ENCODE data around the gene NFYC.

The NFYC gene

GRCh38 chr1:40740039-40740996, 48.8 kb downstream of the NFYC start:
- DNase-seq = no peak

DNA sequence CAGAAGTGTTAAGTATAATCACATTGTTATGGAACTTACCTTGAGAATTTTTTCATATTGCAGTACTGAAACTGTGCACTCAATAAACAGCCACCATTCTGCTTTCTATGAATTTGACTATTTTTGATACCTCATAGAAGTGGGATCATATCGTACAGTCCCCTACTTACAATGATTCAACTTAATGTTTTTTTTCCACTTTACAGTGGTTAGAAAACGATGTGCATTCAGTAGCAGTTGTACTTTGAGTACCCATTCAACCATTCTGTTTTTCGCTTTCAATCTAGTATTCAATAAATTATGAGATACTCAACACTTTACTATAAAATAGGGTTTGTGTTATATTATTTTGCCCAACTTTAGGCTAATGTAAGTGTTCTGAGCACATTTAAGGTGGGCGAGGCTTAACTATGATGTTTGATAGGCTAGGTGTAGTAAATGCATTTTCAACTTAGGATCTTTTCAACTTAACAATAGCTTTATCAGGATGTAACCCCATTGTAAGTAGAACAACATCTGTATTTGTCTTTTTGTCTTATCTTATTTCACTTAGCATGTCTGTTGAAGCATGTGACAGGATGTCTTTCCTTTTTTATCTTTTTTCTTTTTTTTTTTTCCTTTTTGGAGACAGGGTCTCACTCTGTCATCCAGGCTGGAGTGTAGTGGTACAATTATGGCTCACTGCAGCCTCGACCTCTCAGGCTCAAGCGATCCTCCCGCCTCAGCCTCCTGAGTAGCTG, 49.7 kb downstream of the NFYC start:
- no peak for DNase-seq

DNA sequence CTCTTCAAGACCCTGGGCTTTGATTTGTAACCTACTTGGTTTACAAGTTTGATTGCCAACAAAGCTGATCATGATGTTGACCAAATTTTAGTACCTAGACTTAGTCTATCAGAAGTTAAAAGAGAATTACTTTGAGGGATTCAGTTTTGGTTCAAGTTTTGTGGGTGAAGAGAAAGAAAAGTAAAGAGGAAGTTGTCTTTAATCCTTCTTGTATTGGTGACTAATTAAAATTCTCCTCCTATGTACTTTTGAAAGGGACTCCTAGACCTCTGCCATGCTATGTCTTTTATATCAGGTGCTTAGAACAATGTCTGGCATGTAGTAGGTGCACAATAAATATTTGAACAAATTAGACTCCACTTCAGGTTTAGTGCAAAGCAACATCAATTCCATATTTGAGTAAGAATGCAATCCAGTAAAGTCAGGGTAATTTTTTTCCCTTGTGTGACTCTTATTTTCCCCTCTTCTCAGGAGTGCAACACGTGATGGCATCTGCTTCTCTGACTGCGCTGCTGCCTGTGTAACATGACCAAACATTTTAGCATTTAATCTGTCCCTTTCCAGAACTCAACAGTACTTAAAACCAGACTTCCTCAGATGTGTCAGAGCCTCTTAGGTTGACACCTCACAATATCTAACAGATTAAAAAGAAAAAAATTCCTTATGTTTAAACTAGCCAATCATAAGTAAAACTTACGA, 51.0 kb downstream of the NFYC start:
- DNase-seq = no peak

DNA sequence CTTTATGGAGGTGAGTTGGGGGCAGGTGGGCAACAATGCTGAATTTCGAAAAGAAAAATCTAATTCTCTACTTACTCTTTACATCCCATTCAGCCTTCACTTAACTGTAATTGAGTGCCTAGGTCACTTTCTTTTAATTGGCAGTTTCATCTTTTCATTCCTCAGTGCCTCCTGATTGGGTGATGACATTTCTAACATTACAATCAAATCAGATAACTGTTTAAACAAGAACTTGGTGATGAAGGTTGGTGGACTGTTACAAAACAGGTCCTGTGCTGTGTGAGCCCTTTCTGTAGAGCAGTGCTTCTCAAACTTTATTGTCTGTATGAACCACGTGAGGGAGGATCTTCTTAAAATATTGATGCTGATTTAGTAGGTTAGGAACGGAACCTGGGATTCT, 51.9 kb downstream of the NFYC start:
- no peak for DNase-seq

GRCh38 chr1:40743860-40744259, 52.4 kb downstream of the NFYC start:
- no peak for DNase-seq

DNA sequence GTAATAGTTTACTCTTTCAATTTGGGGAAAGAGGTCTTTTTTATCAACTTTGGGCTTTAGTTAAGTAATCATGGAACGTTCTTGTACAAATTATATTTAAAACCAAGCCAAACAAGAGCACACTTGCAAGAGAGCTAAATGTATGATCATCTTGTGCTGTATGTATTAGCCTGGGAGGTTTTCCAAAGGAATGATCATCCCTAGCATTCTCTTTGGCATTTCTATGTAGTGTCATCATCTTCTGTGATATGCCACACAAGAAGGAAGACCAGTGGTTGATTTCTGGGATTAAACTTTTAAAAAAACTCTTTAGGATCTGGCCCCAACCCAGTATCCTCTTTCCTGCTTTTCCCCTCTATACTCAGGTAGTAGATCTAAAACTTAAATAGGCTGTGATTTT, 53.7 kb downstream of the NFYC start:
- DNase-seq = no peak

DNA sequence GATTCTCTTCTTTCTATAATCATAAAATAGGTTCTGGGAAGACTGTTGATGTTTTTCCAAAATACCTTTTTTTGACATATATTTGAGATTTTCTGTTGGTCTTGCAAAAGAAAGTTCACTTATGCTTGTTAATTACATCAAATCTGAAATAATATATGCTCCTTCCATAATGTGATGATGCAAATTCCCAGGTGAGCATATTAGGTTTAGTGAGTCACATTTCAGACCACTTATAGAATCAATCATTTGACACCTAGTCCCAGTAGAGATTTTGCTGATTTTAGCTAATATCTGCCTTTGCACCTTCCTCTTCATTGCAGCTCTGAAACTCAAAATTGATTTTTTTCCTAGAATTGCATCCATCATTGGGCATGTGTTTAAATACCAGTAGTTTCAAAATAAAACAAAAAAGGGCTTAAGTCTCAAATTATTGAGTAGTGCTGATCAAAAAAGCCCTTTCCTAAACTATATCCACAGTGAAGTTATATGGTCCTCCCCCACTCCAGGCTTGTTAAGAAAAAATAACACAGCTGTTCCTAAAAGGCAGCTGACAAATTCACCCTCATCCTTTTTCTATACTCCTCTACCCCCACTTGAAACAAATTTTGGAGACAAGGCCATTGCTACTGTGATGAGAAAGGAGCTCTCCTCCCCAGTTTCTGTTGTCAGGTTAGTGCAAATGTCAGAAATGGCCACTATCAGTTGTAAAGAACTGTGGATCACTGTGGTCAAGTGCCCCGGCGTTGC, 55.0 kb downstream of the NFYC start:
- DNase-seq = no peak

DNA sequence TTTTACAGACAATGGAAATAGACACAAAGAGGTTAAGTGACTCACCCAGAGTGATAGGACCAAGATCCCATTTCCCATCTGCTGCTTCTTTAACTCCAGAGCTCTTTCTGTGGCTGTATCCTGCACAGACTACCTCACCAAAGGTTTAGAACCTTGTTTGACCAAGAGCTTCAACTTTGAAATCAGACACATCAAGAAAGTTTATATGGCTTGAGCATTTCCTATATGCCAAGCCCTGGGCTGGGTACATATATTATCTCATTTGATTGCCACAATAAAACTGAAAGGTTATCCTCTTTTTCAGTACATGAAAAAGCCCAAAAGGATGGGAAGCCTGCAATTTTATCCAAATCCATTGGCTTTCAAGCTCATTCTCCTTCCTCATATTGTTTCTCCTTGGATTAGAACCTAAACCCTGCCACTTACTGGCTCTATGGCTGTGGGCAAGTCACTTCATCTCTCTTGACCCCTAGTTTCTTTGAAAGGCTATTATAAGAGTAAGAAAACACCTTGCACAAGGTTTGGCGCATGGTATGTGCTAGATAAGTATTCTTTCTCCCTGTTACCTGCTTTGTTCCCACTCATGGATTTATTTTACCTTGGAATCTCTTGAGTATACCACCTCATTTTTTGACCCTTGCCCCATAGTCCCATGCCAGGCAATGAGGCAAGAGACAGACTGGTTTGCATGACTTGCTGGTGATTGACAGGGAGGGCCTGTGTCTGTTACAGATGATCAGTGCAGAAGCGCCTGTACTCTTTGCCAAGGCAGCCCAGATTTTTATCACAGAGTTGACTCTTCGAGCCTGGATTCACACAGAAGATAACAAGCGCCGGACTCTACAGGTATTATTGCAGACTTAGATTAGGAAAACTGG, 57.6 kb downstream of the NFYC start:
- no peak for DNase-seq

GRCh38 chr1:40749817-40750216, 58.3 kb downstream of the NFYC start:
- no peak for DNase-seq

DNA sequence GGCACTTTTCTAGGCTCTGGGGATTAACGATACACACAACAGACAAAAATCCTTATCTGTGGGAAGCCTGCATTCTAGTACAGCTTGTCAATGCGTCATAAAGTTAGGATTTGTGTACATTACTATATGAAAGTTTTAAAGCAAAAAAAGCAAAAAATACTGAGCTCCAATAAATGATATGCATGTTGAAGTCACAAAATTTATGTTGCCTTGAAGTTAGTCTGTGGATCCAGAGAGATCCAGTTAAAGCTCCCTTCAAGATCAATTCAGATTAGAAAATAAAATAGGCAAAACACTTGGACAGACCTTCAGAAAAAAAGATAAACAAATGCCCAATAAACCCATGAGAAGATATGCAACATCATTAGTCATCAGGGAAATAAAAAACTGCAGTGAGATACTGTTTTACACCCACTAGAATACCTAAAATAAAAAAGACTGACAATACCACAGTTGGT, 59.0 kb downstream of the NFYC start:
- DNase-seq = no peak

DNA sequence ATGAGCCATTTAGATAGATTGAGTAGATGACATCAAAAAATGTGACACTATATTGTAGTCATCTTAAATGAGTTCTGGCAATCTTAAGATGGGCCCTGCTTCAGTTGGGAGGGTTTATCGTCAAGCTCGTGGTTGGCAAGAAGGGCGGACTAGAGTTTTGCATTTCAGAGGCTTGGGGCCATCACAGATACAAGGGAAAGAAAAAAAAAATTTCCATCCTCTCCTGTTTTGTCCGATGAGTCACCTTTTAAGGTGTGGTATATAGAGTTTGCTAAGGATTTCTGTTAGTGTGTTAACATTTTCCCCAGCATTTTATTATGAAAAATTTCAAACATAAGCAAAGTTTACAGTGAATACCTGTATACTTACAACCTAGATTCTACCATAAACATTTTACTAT, 60.3 kb downstream of the NFYC start:
- DNase-seq = no peak

DNA sequence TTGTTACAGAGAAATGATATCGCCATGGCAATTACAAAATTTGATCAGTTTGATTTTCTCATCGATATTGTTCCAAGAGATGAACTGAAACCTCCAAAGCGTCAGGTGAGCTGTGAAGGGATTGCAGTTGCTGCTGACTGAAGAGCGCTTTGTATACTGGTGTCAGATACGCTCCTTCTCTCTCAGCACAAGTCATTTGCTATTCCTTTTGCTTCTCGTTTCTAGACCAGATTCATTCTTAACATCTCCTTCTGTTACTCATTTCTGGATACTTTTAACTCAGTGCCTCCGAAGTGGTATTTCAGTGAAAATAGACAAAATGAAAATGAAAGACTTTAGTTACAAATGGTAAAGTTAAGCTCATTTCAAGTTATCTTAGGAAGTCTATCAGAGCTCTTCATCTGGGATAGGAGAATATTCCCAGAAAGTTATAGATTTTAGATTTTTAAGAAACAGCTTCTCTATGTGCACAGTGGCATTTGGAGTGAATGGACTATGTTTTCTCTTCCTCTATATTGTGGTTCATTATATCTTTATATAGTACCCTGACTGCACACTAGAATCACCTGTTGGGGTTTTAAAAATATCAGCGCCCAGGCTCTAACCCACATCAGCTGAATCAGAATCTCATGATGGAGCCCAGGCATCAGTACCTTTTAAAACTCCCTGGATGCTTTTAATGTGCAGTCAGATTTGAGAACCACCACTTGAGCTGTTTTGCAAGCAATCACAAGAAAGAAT, 61.8 kb downstream of the NFYC start:
- DNase-seq = no peak

DNA sequence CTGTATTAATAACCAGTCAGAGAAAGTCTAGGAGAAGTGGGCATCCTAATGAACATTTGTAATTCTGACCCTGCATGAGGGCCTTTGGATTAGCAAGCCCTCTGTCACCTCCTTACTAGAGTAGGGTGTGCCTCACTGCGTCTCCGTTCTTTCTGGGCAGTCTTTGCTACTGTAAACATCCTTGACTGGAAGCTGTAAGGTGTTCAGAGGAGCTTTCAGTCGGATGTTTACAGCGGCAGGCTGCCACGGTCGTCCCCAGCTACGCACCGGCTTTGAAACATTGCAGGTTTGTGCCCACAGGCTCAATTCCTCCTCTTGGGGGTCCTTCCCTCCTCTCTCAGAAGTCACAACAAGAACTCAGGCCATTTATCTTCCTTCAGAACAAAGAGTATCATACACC, 62.7 kb downstream of the NFYC start:
- DNase-seq = no peak

DNA sequence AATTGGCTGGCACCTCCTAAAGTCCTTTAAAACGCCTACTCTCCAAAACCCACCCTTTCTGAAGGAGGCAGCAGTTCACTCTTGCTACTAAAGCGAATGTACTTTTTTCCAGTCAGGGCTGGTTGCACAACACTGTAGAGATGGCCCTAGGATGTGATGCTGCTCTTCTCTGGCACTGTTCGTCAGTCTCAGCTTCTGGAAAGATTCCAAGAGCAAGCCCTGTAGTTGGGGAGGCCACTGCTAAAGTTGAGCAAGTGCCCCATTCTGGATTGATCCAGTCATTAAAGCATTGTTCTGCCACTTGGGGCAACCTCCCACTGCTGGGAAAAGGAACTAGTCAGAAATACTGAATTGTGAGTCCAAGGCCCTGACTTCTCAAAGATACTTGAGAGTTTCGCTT, 63.6 kb downstream of the NFYC start:
- DNase-seq = no peak

- DNase-seq = no peak
Measured at GRCh38 chr1:40756523-40756922, 65.0 kb downstream of the NFYC start.

DNA sequence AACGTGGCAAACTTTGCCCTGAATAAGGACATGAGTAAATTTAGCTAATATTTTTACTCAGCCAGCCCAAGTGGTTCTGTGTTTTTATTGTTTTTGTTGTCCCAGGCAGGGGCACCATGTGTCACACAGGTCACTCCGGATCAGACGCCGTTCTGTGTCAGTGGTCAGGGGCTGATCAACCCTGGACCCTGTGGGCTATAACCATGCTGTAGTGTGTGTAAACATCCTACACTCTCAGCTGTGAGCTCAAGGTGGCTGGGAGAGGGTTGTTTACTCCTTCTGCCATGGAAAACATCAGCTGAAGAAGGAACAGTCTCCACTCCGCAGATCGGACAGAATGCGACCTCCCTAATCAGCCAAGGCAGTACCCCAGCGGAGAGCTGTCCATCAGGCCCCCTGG, 65.6 kb downstream of the NFYC start:
- no peak for DNase-seq

DNA sequence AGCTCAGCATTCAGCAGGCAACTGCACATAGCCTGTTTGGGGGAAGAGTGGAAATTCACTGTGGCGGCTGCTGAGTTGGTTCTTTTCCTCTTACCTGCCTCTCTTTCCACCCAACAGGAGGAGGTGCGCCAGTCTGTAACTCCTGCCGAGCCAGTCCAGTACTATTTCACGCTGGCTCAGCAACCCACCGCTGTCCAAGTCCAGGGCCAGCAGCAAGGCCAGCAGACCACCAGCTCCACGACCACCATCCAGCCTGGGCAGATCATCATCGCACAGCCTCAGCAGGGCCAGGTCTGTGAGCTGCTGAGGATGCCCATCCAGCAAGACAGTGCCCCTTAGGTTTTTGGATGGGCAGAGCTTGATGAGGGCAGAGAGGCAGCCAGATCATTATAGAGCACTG, 66.5 kb downstream of the NFYC start:
- DNase-seq = no peak

- DNase-seq = no peak
Measured at GRCh38 chr1:40758578-40759343, 67.3 kb downstream of the NFYC start.

- no peak for DNase-seq
Measured at GRCh38 chr1:40760984-40761383, 69.5 kb downstream of the NFYC start.
